ENCODE data around the gene NR2C2AP. TPM values are rescaled to one million over a fixed set of nuclear protein-coding genes. Genes with fewer than 3 reads are reported as not detected.

The NR2C2AP gene
- total RNA-seq, 1 donor from 2014 or later: 10.6 TPM

DNA sequence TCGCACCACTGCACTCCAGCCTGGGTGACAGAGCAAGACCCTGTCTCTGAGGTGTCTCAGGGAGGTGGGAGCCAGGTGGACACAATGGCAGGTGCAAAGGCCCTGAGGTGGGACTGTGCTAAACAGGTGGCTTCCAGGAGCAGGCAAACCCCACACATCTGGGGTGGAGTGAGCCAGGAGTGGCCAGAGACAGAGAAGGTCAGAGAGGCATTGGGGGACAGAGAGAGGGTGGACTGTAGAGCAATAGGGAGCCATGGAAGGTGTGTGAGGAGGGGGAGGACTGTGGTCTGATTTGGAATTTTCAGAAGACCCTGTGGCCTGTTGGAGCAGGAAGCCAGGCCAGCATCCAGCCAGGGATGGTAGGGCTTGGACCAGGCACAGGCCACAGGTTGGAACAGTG, 37.8 kb downstream of the NR2C2AP start:
- DNase-seq (ENCODE audit: low spot score, unreplicated experiment): no peak
- TF ChIP-seq, protein P1, sequence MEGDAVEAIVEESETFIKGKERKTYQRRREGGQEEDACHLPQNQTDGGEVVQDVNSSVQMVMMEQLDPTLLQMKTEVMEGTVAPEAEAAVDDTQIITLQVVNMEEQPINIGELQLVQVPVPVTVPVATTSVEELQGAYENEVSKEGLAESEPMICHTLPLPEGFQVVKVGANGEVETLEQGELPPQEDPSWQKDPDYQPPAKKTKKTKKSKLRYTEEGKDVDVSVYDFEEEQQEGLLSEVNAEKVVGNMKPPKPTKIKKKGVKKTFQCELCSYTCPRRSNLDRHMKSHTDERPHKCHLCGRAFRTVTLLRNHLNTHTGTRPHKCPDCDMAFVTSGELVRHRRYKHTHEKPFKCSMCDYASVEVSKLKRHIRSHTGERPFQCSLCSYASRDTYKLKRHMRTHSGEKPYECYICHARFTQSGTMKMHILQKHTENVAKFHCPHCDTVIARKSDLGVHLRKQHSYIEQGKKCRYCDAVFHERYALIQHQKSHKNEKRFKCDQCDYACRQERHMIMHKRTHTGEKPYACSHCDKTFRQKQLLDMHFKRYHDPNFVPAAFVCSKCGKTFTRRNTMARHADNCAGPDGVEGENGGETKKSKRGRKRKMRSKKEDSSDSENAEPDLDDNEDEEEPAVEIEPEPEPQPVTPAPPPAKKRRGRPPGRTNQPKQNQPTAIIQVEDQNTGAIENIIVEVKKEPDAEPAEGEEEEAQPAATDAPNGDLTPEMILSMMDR (IDR thresholded peaks at IDR 0.05; ENCODE audit: unreplicated experiment): no peak
- H3K27ac Mint-ChIP-seq: no peak overlapping the region
- peaks cover 3% of the 10 kb centered on the region for H3K9me3 Mint-ChIP-seq (ENCODE audit: low read depth)
- H3K36me3 Mint-ChIP-seq (ENCODE audit: insufficient read depth): peaks cover 3% of the 10 kb centered on the region
- no peak overlapping the region for H3K4me3 Mint-ChIP-seq (ENCODE audit: low read depth)
- H3K27me3 Mint-ChIP-seq: peaks cover 19% of the 10 kb centered on the region
- H3K4me1 Mint-ChIP-seq (ENCODE audit: low read depth): peaks cover 4% of the 10 kb centered on the region

DNA sequence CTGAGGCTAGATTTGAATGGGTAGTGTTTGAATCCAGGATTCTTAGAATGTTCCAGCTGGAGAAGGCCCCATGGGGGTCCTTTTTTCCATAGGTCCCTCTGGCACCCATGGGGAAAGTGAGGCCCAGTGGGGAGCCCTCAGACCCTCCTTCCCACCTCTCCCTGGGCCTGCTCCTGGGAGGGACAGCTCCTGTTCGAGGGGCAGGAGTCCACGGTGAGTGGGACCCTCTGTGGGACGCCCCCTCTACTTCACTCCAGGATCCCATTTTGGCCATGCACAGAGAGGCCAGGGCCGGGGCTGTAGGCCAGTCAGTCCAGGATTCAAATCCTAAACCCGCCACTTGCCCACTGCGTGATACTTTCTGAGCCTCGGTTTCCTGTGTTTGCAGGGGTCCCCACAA, 40.7 kb downstream of the NR2C2AP start:
- no peak for DNase-seq (ENCODE audit: low spot score, unreplicated experiment)
- TF ChIP-seq, protein P1 (IDR thresholded peaks at IDR 0.05; ENCODE audit: unreplicated experiment): no peak
- peaks cover 4% of the 10 kb centered on the region for H3K27me3 Mint-ChIP-seq
- H3K9me3 Mint-ChIP-seq (ENCODE audit: low read depth): peaks cover 3% of the 10 kb centered on the region
- H3K4me3 Mint-ChIP-seq (ENCODE audit: low read depth): no peak overlapping the region
- no peaks in the 10 kb centered on the region for H3K4me1 Mint-ChIP-seq (ENCODE audit: low read depth)
- H3K36me3 Mint-ChIP-seq (ENCODE audit: insufficient read depth): peaks cover 3% of the 10 kb centered on the region
- no peak overlapping the region for H3K27ac Mint-ChIP-seq

DNA sequence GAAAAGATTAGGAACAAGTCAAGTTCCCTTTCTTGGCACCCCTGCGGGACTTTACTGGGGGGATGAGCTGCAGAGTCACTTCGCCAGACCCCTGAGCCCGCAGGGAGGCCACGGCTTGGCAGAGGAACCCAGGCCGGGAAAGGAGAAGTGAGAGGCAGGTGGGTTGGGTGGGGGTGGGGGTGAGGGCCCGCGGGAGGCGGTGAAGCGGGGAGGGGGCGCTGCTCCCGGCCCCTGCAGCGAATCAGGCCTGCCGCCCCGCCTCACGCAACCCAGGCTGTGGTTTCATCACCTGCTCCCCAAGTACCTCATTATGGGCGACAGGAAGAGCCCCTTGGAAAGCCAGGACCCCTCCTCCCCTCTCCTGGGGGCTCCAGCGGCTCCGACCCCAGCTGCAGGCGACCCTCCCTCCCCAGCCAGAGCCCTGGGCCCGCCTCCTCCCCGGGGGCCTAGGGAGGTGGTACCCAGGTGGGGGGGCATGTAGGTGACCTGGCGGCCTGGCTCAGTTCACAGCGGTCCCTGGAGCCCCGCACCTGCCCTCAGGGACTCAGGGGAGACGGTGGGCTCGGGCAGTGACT, 42.7 kb downstream of the NR2C2AP start:
- Mint-ChIP-seq H3K27me3 (peaks cover 4% of the 10 kb centered on the region), H3K9me3 (ENCODE audit: low read depth) (peaks cover 6% of the 10 kb centered on the region), H3K4me3 (ENCODE audit: low read depth) (no peak overlapping the region), H3K36me3 (ENCODE audit: insufficient read depth) (peaks cover 8% of the 10 kb centered on the region), H3K27ac (no peak overlapping the region), H3K4me1 (ENCODE audit: low read depth) (no peaks in the 10 kb centered on the region)
- TF ChIP-seq, protein P1 (IDR thresholded peaks at IDR 0.05; ENCODE audit: unreplicated experiment): no peak
- DNase-seq (ENCODE audit: low spot score, unreplicated experiment): no peak

DNA sequence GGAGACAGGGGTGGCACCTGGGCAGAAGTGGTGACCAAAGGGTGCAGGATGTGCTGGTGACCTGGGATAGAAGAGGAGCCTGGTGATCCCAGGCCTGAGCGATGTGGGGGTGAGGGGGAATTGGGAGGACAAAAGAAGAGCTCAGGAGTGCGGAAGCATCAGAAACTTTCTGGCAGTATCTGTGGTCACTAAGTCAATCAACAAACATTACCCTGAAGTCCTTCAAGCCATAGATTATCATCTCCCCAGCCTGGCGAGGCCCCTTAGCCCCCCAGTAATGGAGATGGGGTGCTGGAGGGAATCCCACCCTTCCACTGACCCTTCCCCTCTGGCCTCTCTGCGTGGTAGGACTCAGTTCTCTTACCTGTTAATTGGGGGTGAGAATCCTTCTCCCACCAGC, 43.7 kb downstream of the NR2C2AP start:
- DNase-seq (ENCODE audit: low spot score, unreplicated experiment): no peak
- Mint-ChIP-seq H3K36me3 (ENCODE audit: insufficient read depth) (peaks cover 8% of the 10 kb centered on the region), H3K4me3 (ENCODE audit: low read depth) (no peak overlapping the region), H3K9me3 (ENCODE audit: low read depth) (peaks cover 6% of the 10 kb centered on the region), H3K27ac (no peak overlapping the region), H3K27me3 (peaks cover 4% of the 10 kb centered on the region), H3K4me1 (ENCODE audit: low read depth) (no peaks in the 10 kb centered on the region)
- TF ChIP-seq, protein P1 (IDR thresholded peaks at IDR 0.05; ENCODE audit: unreplicated experiment): no peak

DNA sequence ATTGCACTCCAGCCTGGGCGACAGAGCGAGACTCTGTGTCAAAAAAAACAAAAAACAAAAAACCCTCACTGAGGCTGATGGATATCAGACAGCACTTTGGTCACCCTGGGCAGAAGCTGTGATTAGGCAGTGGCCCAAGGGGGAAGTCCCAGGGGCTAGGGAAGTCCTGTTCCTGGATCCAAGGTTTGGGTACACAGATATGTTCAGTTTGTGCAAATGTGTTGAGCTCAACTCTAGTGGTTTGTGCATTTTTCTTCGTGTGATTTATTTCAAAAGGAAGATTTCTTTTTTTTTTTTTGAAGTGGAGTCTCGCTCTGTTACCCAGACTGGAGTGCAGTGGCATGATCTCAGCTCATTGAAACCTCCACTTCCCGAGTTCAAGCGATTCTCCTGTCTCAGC, 45.4 kb downstream of the NR2C2AP start:
- Mint-ChIP-seq H3K36me3 (ENCODE audit: insufficient read depth) (peaks cover 8% of the 10 kb centered on the region), H3K27ac (no peak overlapping the region), H3K27me3 (peaks cover 4% of the 10 kb centered on the region), H3K4me3 (ENCODE audit: low read depth) (no peak overlapping the region), H3K9me3 (ENCODE audit: low read depth) (peaks cover 6% of the 10 kb centered on the region), H3K4me1 (ENCODE audit: low read depth) (no peaks in the 10 kb centered on the region)
- TF ChIP-seq, protein P1 (IDR thresholded peaks at IDR 0.05; ENCODE audit: unreplicated experiment): no peak
- no peak for DNase-seq (ENCODE audit: low spot score, unreplicated experiment)

Data from progenitor cell of endocrine pancreas (in vitro differentiated cells).